ENCODE measurements around the gene CASP14.
A peak's percentile ranks its signal among the peaks of the same experiment; 100 is the strongest.
"Not testable (repeated sequence)": the region's sequence is repeated elsewhere in the genome, so short reads cannot be mapped to it uniquely, and the experiment has no call there.

Gene CASP14

GRCh38 chr19:15072930-15073647 lies 23.8 kb downstream of the CASP14 start:
- DNase-seq, result no peak

GRCh38 chr19:15074371-15074770 lies 25.1 kb downstream of the CASP14 start:
- no peak for DNase-seq

- no peak for DNase-seq
Observed at GRCh38 chr19:15075806-15076205, 26.5 kb downstream of the CASP14 start.

- DNase-seq, result not testable (repeated sequence)
Observed at GRCh38 chr19:15080002-15080401, 30.7 kb downstream of the CASP14 start.

- DNase-seq, result no peak
Observed at GRCh38 chr19:15081911-15082310, 32.6 kb downstream of the CASP14 start, which contains the start of gene OR1I1. OR1I1 (plus strand) TSS chr19:15082211; CDS start chr19:15087066, 4,855 bp downstream.

- no peak for DNase-seq
Observed at GRCh38 chr19:15087182-15087581, 37.9 kb downstream of the CASP14 start.

GRCh38 chr19:15091918-15092753 lies 42.9 kb downstream of the CASP14 start:
- peak; percentile 58 for DNase-seq

- DNase-seq, result no peak
Observed at GRCh38 chr19:15093001-15093400, 43.7 kb downstream of the CASP14 start.

GRCh38 chr19:15096223-15096622 lies 46.9 kb downstream of the CASP14 start:
- DNase-seq, result no peak

GRCh38 chr19:15097980-15098379 lies 48.7 kb downstream of the CASP14 start:
- DNase-seq, result not testable (repeated sequence)

- no peak for DNase-seq
Observed at GRCh38 chr19:15098460-15098859, 49.2 kb downstream of the CASP14 start.

- DNase-seq, result no peak
Observed at GRCh38 chr19:15099017-15099582, 49.8 kb downstream of the CASP14 start.

- DNase-seq, result no peak
Observed at GRCh38 chr19:15101479-15102082, 52.3 kb downstream of the CASP14 start.

- no peak for DNase-seq
Observed at GRCh38 chr19:15104003-15104402, 54.7 kb downstream of the CASP14 start.

GRCh38 chr19:15104411-15104810 lies 55.1 kb downstream of the CASP14 start:
- DNase-seq, result no peak

- DNase-seq, result no peak
Observed at GRCh38 chr19:15105044-15105443, 55.8 kb downstream of the CASP14 start.

- DNase-seq, result no peak
Observed at GRCh38 chr19:15107061-15108010, 58.1 kb downstream of the CASP14 start, which contains the start of gene SYDE1. SYDE1 (plus strand) TSS chr19:15107401; CDS start chr19:15107434, 33 bp downstream.
